HEK293 (cell line): ENCODE data around the gene RPL31.

Source experiments
- CTCF ChIA-PET: fragments of 350-600 bp; formaldehyde crosslinking; extraction: SDS; loops from one replicate; lab custom pipeline; 2021; ENCODE audit warnings: antibody characterized with exemption; lab: Yijun Ruan, JAX
- POLR2A ChIA-PET: fragments of 300-600 bp; formaldehyde crosslinking; extraction: SDS; loops from one replicate; lab custom pipeline; 2020; ENCODE audit warnings: antibody characterized with exemption, inconsistent platforms; lab: Yijun Ruan, JAX
- H3K27ac ChIP-seq: fragments of 200-500 bp; sonication (Bioruptor generic); 2 replicates; pipeline ENCODE4 v1.5.1; 2014; ENCODE audit warnings: low read depth, low read length, control low read depth, inconsistent platforms; ENCODE audit errors: extremely low read depth
- H3K36me3 ChIP-seq, 2 experiments: fragments of 200-500 bp in 1 of 2; sonication (Bioruptor generic) in 1 of 2; 1 replicate in 1 of 2; 2 replicates in 1 of 2; pipeline ENCODE4 v1.5.1; 2014 to 2017; ENCODE audit warnings: inconsistent platforms in 2 of 2, low read length in 2 of 2; ENCODE audit not compliant: control insufficient read depth in 2 of 2, insufficient read depth in 1 of 2
- H3K4me1 ChIP-seq: fragments of 200-500 bp; sonication (Bioruptor generic); 2 replicates; pipeline ENCODE4 v1.5.1; 2014; ENCODE audit warnings: mild to moderate bottlenecking, low read length, inconsistent platforms; ENCODE audit not compliant: control insufficient read depth, insufficient read depth
- H3K4me3 ChIP-seq: 2 replicates; pipeline ENCODE4 v1.5.1; 2011; ENCODE audit warnings: low read depth, mild to moderate bottlenecking, control low read depth, low read length, moderate library complexity
- H3K9me3 ChIP-seq: fragments of 200-500 bp; sonication (Bioruptor generic); 2 replicates; pipeline ENCODE4 v1.5.1; 2014; ENCODE audit warnings: low read depth, low read length, inconsistent platforms; ENCODE audit not compliant: control insufficient read depth, insufficient read depth
- EGR2 ChIP-seq: fragments of 450-650 bp; formaldehyde crosslinking; IDR thresholded peaks from 2 replicates; pipeline ENCODE4 v1.5.1; 2016; ENCODE audit warnings: low read depth, missing biosample characterization, missing genetic modification characterization
- OVOL3 ChIP-seq: fragments of 450-650 bp; formaldehyde crosslinking; IDR thresholded peaks from 2 replicates; pipeline ENCODE4 v1.5.1; 2016; ENCODE audit warnings: missing biosample characterization, missing genetic modification characterization
- PRDM10 ChIP-seq: fragments of 450-650 bp; formaldehyde crosslinking; IDR thresholded peaks from 2 replicates; pipeline ENCODE4 v1.5.1; 2016; ENCODE audit warnings: missing biosample characterization, missing genetic modification characterization
- ZBTB17 ChIP-seq: fragments of 450-650 bp; formaldehyde crosslinking; IDR thresholded peaks from 2 replicates; pipeline ENCODE4 v1.5.1; 2016; ENCODE audit warnings: missing biosample characterization, missing genetic modification characterization
- ZNF148 ChIP-seq: fragments of 450-650 bp; formaldehyde crosslinking; IDR thresholded peaks from 2 replicates; pipeline ENCODE4 v1.5.0; 2017; ENCODE audit warnings: missing biosample characterization, missing genetic modification characterization, borderline replicate concordance
- ZNF23 ChIP-seq: fragments of 450-650 bp; formaldehyde crosslinking; IDR thresholded peaks from 2 replicates; pipeline ENCODE4 v1.5.1; 2016; ENCODE audit warnings: missing biosample characterization, missing genetic modification characterization, borderline replicate concordance
- ZNF311 ChIP-seq: fragments of 450-650 bp; formaldehyde crosslinking; IDR thresholded peaks from 2 replicates; pipeline ENCODE4 v1.5.1; 2017; ENCODE audit warnings: missing biosample characterization, missing genetic modification characterization, borderline replicate concordance
- ZNF404 ChIP-seq: fragments of 450-650 bp; formaldehyde crosslinking; IDR thresholded peaks from 2 replicates; pipeline ENCODE4 v1.5.1; 2017; ENCODE audit warnings: missing biosample characterization, missing genetic modification characterization
- ZNF416 ChIP-seq: fragments of 450-650 bp; formaldehyde crosslinking; IDR thresholded peaks from 2 replicates; pipeline ENCODE4 v1.5.1; 2016; ENCODE audit warnings: missing biosample characterization, missing genetic modification characterization
- ZNF707 ChIP-seq: fragments of 450-650 bp; formaldehyde crosslinking; IDR thresholded peaks from 2 replicates; pipeline ENCODE4 v1.5.1; 2016; ENCODE audit warnings: missing biosample characterization, missing genetic modification characterization
- TF ChIP-seq, protein P1 (sequence below): fragments of 450-650 bp; formaldehyde crosslinking; IDR thresholded peaks from 2 replicates; pipeline ENCODE4 v1.5.1; 2016; ENCODE audit warnings: missing biosample characterization, missing genetic modification characterization, low read depth
- TF ChIP-seq, protein P2 (sequence below): fragments of 450-650 bp; formaldehyde crosslinking; IDR thresholded peaks from 2 replicates; pipeline ENCODE4 v1.5.1; 2016; ENCODE audit warnings: missing biosample characterization, missing genetic modification characterization
- TF ChIP-seq, protein P3 (sequence below): fragments of 450-650 bp; formaldehyde crosslinking; IDR thresholded peaks from 2 replicates; pipeline ENCODE4 v1.5.1; 2017; ENCODE audit warnings: missing biosample characterization, mild to moderate bottlenecking, missing genetic modification characterization, moderate library complexity

The RPL31 gene

DNA sequence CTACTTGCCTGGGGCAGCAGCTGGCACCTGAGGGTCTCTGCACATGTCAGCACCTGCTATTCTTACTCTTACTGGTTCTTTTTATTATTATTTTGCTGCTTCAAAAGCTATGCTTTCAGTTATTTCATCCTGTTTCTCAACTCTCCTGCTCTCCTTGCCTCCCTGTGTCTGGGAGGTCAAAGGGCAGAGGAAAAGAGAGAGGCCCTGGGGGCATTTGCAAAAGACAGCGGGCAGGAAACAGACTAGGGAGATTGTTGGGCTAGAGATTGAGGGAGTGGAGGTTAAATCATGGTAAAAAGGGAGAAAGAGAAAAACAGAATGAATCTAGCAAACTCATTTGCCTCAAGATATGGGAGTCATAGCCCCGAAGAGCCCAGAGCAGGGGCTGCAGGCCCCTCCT is 21.1 kb upstream of the RPL31 start:
- TF ChIP-seq, protein P1, sequence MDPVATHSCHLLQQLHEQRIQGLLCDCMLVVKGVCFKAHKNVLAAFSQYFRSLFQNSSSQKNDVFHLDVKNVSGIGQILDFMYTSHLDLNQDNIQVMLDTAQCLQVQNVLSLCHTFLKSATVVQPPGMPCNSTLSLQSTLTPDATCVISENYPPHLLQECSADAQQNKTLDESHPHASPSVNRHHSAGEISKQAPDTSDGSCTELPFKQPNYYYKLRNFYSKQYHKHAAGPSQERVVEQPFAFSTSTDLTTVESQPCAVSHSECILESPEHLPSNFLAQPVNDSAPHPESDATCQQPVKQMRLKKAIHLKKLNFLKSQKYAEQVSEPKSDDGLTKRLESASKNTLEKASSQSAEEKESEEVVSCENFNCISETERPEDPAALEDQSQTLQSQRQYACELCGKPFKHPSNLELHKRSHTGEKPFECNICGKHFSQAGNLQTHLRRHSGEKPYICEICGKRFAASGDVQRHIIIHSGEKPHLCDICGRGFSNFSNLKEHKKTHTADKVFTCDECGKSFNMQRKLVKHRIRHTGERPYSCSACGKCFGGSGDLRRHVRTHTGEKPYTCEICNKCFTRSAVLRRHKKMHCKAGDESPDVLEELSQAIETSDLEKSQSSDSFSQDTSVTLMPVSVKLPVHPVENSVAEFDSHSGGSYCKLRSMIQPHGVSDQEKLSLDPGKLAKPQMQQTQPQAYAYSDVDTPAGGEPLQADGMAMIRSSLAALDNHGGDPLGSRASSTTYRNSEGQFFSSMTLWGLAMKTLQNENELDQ (tag by site-specific recombination), result no peak
- TF ChIP-seq PRDM10 (tag by site-specific recombination) (no peak), ZNF311 (tag by site-specific recombination) (no peak)
- TF ChIP-seq, protein P2, sequence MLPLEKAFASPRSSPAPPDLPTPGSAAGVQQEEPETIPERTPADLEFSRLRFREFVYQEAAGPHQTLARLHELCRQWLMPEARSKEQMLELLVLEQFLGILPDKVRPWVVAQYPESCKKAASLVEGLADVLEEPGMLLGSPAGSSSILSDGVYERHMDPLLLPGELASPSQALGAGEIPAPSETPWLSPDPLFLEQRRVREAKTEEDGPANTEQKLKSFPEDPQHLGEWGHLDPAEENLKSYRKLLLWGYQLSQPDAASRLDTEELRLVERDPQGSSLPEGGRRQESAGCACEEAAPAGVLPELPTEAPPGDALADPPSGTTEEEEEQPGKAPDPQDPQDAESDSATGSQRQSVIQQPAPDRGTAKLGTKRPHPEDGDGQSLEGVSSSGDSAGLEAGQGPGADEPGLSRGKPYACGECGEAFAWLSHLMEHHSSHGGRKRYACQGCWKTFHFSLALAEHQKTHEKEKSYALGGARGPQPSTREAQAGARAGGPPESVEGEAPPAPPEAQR (tag by site-specific recombination), result no peak
- no peaks in the 10 kb centered on the region for H3K4me1 ChIP-seq
- POLR2A ChIA-PET, result no interaction called here
- CTCF ChIA-PET, result interaction anchor here (1.2 to 2.0 kb wide), 2 partner anchors 224 to 371 kb away, joined by 4 to 7 read pairs; no protein-coding TSS in a partner anchor
- H3K27ac ChIP-seq, result no peak overlapping the region
- H3K36me3 ChIP-seq, result peaks cover 0 to 5% of the 10 kb centered on the region in 2 experiments; a peak in 1 of 3 replicates
- H3K4me3 ChIP-seq, result no peak overlapping the region
- no peaks in the 10 kb centered on the region for H3K9me3 ChIP-seq

GRCh38 chr2:100982431-100982861 is 19.6 kb upstream of the RPL31 start:
- ChIA-PET POLR2A (no interaction called here), CTCF (interaction anchor here (0.6 to 1.8 kb wide), 8 partner anchors 17 to 696 kb away, joined by 3 to 10 read pairs (median 4); no protein-coding TSS in a partner anchor)
- TF ChIP-seq ZBTB17, result no peak
- no peak for TF ChIP-seq ZNF707 (tag by site-specific recombination)
- TF ChIP-seq ZNF148 (tag by site-specific recombination), result no peak
- no peak for TF ChIP-seq ZNF416 (tag by site-specific recombination)

GRCh38 chr2:100983201-100983600 is 18.9 kb upstream of the RPL31 start:
- ChIA-PET CTCF (interaction anchor here (0.7 to 1.8 kb wide), 6 partner anchors 253 to 375 kb away, joined by 3 to 10 read pairs (median 4); no protein-coding TSS in a partner anchor), POLR2A (no interaction called here)
- Histone ChIP-seq H3K27ac (no peak overlapping the region), H3K36me3 (peaks cover 0 to 5% of the 10 kb centered on the region in 2 experiments; a peak in 1 of 3 replicates), H3K4me1 (no peaks in the 10 kb centered on the region), H3K9me3 (no peaks in the 10 kb centered on the region), H3K4me3 (no peak overlapping the region)
- TF ChIP-seq, protein P3, sequence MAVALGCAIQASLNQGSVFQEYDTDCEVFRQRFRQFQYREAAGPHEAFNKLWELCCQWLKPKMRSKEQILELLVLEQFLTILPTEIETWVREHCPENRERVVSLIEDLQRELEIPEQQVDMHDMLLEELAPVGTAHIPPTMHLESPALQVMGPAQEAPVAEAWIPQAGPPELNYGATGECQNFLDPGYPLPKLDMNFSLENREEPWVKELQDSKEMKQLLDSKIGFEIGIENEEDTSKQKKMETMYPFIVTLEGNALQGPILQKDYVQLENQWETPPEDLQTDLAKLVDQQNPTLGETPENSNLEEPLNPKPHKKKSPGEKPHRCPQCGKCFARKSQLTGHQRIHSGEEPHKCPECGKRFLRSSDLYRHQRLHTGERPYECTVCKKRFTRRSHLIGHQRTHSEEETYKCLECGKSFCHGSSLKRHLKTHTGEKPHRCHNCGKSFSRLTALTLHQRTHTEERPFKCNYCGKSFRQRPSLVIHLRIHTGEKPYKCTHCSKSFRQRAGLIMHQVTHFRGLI (tag by site-specific recombination), result no peak
- TF ChIP-seq ZNF23, result no peak
- TF ChIP-seq OVOL3 (tag by site-specific recombination), result no peak
- no peak for TF ChIP-seq EGR2
- TF ChIP-seq ZNF404 (tag by site-specific recombination), result no peak

More at GRCh38 chr2:100982431-100982861, 19.6 kb upstream of the RPL31 start:
- Histone ChIP-seq H3K4me1 (no peaks in the 10 kb centered on the region), H3K9me3 (no peaks in the 10 kb centered on the region), H3K27ac (no peak overlapping the region), H3K36me3 (peaks cover 0 to 5% of the 10 kb centered on the region in 2 experiments; a peak in 1 of 3 replicates), H3K4me3 (no peak overlapping the region)
